HG02623 (cell line): ENCODE results near the gene ADRA2B.

Experiments used
- ATAC-seq: cut with Tn5 transposase; IDR thresholded peaks from one replicate; pipeline ENCODE4 v1.9.1; 2021; ENCODE audit warnings: moderate library complexity; ENCODE audit not compliant: unreplicated experiment

The ADRA2B gene

DNA sequence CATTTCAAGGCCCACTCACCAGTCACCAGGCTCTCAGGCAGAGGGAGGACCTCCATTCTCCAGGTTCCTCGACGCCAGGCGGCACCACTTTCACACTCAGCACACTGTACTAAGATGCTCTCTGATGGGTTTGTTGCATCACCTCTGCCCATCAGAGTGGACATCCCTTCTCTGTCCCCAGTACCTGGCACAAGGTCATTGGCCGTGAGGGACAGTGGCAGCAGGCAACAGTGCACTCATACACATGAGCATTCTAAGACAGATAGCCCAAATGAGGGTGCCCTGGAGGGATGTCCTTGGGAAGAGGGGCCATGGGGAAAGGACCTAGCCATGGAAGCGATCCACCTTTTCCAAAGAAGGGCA is 3.0 kb upstream of the ADRA2B start:
- no peak for ATAC-seq

DNA sequence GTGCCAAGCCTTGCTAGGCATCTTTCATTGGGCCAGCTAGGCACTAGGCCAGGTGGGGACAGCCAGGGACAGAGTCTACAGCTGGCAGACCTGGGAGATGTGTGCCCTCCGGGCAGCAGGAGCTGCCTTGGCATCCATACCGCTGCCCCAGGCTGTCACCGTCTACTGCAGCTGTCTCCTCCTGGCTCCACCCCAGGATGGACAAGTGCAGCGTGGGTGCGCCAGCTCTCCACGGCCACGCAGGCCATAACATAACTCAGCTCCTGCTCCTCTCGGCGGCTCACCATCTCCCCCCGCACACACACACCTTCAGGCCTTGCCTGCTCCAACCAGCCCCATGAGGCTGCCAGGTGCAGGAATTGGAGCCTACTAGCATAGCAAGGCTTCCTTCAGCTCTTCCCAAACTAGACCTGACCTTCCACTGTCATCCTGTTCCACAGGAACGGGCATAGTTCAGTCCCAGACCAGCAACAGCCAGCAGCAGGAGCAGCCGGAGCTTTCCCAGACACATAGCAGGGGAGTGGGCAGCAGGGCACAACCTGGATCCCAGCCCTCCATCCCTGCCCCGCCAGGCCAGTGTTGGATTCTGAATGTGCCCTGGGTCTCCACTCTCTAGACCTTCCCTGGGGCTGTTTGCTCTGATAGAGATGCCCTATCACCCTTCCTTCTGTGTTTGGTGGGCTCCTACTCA is 2.5 kb upstream of the ADRA2B start:
- ATAC-seq = no peak

DNA sequence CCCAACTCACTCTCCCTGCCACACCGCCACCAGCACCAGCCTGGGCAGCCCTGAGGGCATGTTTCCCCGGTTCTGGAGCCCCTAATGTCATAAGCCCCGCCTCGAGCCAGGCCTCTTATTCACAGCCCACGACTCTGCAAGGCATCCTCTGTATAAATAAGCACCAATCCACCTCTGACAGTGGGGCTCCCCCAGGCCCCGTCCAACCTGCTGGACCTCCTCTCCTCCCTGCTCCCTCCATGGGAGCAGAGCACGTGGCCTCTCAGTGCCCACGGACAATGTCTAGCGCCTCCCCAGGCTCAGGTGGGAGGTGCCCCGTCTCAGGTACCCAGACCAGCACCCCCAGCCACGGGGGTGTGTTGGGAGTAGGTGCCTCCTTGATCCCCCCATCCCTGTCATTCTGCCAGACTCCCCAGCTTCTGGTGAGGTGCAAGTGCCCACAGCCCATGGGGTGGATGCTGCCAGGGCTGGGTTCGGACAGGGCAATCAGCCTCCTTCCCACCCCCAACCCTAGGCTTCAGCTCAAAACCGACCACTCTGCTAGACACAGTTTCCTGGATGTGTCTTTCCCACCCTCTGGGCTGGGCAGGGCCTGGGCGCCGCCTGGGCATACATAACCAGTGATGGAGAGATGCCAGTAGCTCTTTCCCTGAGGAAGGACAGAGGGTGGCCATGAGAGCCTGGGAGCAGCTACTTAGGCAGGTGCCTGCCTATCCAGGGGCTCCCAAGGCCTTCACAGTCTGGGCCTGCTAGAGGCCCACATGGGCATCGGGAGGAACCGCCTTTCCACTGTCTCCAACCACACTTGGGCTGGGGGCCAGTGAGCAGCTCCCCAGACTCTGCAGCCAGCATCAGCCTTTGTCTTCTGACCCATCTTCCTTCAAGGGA is 1.6 kb upstream of the ADRA2B start:
- ATAC-seq = no peak

DNA sequence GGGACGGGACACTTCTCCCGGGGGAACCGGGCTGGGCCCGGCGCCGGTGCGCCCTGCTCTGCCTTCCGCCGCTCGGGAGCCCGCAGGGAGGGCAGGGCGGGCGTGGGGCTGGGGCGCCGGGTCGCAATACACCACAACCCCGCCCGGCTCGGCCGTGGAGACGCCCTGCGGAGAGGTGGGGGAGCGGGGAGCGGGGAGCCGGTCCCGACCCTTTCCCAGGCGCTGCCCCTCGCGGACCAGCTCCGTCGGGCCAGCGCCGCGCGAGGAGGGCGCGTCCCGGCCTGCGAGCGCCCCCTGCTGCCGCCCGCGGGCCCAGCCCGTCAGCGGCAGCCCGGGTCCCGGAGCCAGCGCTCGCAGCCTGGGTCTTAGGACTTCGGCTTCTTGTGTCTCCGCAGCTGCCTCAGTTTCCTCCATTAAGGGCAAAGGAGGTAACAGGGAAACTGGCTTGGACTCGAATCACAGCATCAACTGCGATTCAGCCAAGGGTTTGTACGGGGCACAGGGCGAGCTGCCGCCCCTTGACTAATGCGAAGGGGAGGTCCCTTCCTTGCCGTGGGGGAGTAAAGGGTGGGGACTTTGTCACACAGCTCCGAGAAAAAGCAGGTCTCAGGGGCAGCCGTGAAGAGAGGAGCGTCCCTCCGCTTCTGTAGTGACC is 635 bp upstream of the ADRA2B start:
- peak; percentile 68 for ATAC-seq

DNA sequence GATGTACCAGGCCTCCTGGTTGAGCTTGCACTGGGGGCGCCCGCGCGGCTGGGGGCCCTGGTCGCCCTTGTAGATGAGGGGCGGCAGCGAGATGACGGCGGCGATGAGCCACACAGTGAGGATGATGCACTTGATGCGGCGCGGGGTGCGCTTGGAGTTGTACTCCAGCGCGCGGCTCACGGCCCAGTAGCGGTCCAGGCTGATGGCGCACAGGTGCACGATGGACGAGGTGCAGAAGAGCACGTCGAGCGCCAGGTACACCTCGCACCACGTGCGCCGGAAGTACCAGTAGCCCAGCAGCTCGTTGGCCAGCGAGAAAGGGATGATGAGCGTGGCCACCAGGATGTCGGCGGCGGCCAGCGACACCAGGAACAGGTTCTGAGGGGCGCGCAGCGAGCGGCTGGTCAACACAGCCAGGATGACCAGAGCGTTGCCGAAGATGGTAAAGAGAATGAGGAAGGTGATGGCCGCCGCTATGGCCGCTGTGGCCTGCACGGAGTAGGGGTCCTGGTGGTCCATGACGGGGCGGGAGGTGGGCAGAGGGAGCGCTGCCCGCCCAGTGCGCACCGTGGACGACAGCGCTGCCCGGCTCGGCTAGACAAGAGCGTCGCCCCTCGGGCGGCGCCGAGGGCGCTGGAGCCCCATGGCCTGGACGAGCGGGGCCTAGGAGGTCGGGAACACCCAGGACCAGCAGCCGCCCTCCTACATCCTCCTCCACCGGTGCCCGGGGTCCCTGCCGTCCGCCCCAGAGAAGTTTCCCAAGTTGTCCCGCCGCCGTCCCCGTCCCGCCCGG is 544 bp downstream of the ADRA2B start:
- ATAC-seq = no peak

DNA sequence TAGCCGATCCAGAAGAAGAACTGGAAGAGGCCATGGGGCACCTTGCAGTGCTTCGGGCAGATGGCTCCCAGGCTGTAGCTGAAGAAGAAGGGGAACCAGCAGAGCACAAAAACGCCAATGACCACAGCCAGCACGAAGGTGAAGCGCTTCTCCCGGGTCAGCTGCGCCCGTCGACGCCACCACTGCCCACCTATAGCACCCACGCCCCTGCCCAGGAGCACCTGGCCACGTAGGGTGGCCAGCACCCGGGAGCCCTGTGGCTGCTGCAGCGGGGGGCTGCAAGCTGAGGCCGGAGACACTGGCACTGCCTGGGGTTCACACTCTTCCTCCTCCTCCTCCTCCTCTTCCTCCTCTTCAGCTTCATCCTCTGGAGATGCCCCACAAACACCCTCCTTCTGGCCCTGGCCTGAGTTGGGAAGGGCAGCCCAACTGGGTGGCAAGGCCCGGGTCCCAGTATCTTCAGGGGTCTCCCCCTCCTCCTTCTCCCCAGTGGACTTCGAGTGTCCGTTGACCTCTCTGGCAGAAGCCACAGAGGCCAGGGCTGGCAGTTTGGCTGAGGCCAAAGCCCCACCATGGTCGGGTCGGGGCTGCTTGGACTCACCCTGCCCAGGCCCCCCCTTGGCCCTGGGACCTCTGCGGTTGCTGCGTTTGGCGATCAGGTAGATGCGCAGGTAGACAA is 1.3 kb downstream of the ADRA2B start:
- no peak for ATAC-seq

DNA sequence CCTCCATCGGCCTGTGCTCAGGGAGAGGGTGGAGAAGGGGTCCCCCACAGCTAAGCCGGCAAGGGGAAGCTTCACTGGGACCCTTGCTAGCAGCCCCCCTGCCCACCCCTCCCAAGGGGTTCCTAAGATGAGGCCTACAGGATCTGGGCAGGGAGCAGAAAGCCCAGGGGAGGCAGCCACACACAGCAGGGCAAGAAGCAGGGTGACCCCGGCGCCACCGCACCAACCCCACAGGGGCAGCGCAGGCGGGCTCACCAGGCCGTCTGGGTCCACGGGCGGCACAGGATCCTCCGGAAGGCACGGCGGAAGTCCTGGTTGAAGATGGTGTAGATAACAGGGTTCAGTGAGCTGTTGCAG is 1.8 kb downstream of the ADRA2B start:
- ATAC-seq = no peak

DNA sequence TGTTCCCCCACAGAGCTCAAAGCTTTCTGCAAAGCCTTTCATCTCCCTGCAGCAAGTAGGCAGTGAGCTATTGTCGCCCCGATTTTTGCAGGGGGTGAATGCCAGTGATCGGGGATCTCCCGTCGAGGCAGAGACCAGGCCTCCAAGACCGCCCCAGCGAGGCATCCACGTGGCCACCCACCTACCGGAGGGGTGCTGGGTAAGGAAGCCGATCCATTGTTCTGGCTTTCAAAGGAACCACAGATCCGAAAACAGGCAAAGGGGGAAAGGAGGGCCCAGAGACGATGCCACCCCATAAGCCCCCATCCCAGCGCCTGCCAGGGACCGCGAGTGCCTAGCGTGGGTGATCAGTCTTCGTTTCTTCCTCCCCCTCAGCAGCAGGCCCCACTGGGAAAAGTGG is 2.4 kb downstream of the ADRA2B start:
- ATAC-seq = no peak

DNA sequence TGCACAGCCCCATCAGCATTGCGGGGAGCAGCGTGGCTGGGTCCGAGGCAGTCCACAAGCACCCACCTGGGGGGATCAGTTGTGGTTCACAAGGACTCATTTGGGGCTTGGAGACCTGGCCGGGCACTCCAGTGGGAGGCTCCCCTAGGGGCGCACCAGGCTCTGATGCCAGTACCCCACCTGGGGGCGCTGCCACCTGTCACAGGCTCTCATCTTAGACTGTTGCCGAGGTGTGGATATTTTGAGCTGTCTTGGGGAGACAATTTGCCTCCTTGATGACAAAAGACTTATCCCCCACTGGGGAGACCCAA is 3.0 kb downstream of the ADRA2B start:
- no peak for ATAC-seq

DNA sequence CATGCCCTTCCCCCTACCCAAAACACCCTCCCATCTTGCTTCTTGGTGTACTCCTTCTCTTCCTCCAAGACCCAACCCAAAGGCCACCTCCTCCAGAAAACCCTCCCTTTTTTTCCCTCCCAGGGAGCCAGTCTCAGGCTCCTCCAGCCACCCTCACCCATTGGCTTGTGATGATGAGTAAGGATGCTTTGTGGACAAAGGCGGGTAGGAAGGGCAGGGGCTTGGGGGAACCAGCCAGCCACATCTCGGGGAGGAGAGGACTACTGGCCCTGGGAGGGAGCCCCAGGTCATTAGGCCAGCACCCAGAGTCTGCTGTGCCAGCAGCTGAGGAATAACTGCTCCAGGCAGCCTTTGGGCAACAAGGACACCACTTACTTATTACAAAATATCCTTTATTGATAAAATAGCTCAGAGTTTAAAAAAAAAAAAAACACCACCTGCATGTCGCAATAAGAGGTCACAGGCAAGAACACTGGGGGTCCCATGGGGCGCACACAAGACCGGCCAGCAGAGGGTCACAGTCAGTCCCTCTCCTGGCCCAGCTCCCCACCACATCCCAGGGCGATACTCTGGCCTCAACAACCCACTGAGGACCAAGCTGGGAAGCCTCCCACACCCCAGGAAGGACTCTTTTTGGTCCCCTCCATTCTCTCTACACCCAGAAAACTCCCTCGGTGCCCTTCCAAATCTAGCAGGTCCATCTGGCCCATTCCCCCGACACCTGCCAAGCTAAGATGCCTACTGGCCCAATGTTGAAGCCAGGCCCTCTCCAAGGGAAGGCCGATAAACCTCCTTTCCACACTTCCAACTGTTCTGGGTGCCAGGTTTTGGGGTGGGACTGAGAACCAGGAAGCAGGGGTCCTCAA is 3.6 kb downstream of the ADRA2B start:
- ATAC-seq = no peak

DNA sequence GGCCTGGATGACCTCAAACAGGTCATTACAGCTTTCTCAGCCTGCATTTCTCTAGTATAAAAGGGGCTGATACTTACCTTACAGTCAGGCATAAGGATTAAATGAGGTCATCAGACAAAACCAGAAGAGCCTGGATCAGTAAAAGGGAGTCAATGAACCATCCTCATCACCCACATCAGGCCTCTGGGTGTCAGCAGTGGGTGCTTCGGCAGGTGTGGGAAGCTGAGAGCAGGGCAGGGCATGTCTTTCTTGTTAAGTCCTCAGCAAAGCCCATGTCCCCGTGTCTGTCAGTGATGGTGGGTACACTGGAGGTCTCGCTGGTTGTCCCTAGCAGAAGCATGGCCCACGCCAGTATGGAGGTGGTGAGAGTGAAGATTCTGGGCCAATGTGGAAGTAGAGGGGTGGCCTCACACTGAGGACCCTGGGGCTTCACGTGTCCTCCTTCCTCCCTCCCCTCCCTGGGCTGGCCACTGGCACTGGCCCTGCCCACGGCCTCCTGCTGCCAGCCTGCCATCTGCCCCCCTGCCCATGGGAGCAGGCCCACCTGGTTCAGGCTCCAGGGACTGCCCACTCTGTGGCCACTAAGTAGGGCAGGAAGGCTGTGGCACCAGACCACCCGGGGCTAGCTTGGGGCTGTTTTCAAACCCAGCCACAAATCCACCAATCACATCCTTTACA is 4.4 kb downstream of the ADRA2B start:
- no peak for ATAC-seq

DNA sequence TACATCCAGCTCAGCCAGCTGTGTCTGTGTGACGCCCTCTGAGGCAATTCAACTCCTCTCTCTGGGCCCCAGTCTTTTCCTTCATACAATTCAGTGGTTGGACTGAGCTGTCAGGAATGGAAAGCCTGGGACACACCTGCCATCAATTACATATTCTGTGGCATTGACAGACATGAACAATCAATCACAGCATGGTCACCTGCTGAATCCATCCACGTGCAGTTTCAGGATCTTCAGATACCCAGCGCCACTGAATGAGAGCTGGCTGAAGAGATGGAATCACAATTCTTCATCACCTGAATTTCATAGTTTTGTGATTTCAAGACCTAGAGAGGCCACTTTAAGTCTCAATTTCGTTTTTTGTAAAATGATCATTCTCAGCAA is 5.1 kb downstream of the ADRA2B start:
- ATAC-seq = no peak

DNA sequence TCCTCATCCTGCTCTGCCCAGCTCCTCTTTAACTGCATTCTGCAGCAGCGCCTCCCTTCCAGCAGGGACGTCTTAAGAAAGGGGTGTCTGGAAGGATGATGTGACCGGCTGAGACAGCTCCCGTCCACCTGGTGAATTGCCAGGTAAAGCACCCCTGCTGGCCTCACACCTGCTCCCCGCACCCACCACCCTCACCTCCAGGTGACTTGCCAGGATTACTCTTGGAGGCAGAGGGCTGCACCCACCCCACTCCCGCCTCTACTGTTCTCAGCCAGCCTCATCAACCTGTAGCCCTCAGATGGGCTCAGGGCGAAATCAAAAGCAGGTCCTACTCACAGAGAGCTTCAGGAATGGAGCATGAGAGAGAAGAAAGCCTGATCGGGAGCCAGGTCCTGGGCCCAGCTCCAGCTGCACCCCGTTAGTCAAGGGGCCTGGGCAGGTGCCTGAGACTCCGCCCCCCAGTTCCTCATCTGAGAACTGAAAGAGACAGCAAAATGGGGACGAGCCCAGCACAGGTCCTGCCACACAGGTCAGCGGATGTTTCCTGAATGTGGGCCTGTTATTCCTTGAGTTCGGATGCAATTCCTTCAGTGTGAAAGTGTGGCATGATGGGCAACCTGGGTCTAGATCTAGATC is 5.6 kb downstream of the ADRA2B start:
- ATAC-seq = no peak

DNA sequence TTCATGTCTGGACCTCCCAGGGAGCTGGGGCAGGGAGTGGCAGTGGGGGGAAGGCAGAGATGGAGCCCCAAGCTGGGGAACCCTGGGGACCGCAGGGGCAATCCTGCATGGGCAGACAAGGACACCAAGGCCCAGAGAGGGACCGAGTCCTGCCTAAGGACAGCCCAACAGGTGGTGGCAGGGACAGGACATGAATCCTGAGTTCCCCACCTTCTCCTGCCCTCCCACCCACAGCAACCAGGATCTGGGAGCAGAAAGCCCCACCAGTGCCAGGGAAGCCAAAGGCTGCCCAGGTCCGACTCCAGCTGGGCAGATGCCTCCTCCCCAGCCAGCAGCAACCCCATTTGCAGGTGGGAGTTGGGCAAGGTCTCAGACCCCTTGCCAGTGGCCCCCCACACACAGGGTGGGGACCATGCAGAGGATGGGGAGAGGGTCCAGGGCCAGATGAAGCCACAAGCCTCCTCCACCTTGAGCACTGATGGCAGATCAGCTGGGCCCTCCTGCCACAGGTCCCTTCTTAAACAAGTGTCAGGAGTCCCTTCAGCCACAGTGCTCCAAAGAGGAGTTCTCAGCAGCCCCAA is 6.3 kb downstream of the ADRA2B start:
- no peak for ATAC-seq

DNA sequence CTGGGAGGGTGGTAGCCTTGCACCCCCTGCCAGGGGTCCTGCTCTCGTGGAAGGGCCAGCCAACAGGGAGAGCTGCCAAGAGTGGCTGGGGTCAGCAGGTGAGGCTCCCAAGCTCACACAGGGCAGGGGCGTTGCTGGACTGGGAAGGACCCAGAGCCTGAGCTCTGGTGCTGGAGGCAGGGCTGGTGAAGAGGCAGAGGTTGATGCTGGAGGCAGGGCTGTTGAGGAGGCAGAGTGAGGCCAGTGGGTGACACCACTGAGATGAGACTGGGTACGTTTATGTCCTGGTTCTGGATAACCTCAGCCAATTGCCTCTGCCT is 7.0 kb downstream of the ADRA2B start:
- no peak for ATAC-seq

DNA sequence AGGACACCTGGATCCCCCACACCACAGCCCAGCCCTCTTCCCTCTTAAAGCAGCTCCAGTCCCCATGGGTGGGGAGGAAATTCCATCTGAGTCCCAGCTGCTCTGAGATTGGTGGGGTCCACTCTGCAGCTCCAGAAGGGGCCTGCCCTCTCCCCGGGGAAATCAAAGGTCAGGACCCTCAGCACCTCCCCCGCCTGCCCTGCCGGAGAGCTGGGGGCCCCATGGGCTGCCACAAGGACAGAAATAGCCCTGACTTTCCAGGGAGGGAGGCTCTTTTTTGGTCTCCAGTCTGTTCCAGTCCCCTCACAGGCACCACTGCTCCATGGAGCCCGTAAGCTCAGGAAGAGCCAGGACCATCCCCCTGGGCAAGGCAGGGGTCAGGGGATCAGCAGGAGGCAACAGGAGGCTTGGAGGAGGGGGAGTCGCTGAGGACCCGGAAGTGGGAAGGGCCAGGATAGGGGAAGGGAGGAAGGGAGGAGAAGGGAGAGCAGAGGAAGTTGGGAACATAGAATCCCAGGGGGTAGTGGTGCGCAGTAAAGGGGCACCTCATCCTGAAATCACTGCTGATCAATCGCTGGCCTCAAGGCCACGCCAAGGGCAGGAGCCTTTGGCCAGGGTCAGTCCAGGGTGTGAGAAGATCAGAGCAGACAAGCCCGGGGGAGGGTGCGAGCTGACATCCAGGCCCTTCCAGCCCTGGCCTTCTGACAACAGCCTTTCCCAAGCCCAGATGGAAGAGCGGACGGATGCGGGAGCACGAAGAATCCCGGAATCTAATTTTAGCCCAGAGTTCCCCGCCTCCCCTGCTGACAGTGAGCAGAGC is 7.6 kb downstream of the ADRA2B start:
- no peak for ATAC-seq

DNA sequence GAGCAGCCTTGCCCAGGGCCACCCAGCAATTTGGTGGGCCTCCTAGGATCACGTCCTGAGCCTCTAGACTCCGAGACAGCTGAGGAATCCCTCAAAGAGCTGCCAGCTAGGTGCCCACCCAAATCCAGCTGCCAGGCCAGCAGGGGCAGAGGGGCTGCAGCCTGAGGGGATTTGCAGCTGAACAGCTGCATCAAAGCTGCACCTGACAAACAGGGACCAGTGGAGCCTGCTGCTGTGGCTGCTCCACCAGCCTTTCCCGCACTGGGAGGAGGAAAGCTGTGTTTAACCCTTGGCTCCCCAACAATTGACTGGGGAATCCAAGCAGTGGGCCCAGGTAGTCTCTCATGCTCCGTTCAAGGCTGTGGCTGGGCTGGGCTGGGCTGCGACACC is 8.2 kb downstream of the ADRA2B start:
- ATAC-seq = no peak

DNA sequence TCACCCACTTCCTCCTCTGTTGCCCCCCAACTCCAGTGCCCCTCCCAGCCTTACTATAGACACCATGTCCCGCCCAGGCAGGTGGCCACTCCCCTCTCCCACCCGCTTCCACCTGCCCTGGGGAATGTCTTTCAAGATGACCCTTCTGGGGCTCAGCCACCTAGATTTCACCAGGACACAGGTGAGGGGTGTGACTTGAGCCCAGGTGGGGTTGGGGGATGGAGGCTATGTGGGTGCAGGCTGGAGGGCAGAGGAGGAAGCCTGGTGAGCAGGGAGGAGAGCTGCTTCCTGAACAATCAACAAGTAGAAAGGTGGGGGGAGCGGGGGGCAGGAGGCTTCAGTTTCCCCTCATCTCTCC is 8.7 kb downstream of the ADRA2B start:
- ATAC-seq = no peak
